SU-DHL-6 (cell line): ENCODE data around the gene NFIA.

ENCODE experiments used
- CTCF ChIP-seq: fragments of 200-600 bp; sonication (generic); IDR thresholded peaks from one replicate; pipeline ENCODE4 v1.5.1; 2017; ENCODE audit warnings: antibody characterized with exemption, mild to moderate bottlenecking, low read length, moderate library complexity; ENCODE audit not compliant: insufficient read depth, poor library complexity, severe bottlenecking
- EZH2phosphoT487 ChIP-seq: fragments of 200-600 bp; sonication (generic), shearing (Covaris generic); conservative IDR thresholded peaks from 2 replicates; pipeline ENCODE4 v1.6.1; 2018; ENCODE audit warnings: mild to moderate bottlenecking, antibody characterized with exemption, low read length, moderate library complexity, mixed read lengths

GRCh38 chr1:61486783-61487536, 404.6 kb downstream of the NFIA start:
- no peak for TF ChIP-seq CTCF
- no peak for TF ChIP-seq EZH2phosphoT487
